Dedifferentiated amniotic fluid mesenchymal stem cell (primary cell): Measurements from ENCODE around the gene CLHC1.
"Not testable (repeated sequence)": the region's sequence is repeated elsewhere in the genome, so short reads cannot be mapped to it uniquely, and the experiment has no call there.

Source experiments
- DNase-seq: peaks from one replicate; pipeline ENCODE4 v3.0.0-alpha.2; 2016; ENCODE audit errors: extremely low spot score

CLHC1 gene

DNA sequence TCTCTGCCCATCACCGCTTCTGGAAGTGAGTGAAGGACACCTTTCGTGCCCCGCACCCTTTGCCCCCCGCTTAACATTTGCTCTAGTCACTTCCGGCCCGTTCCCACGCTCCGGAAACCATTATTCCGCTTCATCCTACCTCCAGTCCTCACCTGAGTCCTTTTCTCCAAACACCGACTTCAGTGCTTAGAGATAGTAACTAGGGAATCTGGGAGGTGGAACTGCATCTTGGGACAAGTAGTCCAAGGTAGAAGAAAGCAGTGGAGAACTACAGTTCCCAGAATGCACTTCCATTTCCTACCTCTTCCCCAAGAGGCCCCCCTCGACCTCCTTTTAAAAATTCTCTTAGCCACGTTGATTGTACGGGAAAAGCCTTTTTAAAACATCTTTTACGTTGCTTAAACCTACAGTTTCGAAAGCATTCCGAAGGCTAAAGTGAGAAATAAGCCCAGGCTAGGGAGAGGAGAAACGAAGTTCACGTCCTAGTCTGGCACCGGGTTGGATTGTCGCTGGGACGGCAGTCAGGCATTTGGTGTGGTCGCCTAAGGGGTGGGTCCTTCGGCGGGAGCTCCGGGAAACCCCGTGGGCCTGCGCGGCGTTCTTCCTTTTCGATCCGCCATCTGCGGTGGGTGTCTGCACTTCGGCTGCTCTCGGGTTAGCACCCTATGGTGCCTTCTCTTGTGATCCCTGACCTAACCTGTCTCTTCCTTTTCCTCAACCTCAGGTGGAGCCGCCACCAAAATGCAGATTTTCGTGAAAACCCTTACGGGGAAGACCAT lies at the start of gene CLHC1, which contains the start of gene RPS27A:
Gene CLHC1 (minus strand): TSS at position 210 of the 779 bp plus-strand sequence. CDS start 9,882 bp downstream, outside the sequence.
Gene RPS27A (plus strand): TSS at position 605 of the 779 bp plus-strand sequence. CDS start 137 bp downstream, at position 742.
- peak; percentile 97 for DNase-seq

GRCh38 chr2:55280851-55281546 lies 48.9 kb upstream of the CLHC1 start:
- DNase-seq: not testable (repeated sequence)

DNA sequence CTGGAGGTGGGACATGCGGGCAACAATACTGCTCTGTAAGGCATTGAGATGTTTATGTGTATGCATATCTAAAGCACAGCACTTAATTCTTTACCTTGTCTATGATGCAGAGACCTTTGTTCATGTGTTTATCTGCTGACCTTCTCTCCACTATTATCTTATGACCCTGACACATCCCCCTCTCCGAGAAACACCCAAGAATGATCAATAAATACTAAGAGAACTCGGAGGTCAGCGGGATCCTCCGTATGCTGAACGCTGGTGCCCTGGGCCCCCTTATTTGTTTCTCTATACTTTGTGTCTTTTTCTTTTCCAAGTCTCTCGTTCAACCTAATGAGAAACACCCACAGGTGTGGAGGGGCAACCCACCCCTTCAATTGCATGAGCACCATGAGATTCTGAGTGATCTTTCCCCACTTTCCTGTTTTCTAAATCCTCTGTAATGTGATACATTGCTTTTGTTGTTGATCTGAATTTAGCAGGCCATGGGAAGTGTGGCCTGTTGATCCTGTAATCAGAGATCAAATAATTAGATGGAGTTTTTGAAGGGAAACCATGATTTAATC lies 47.8 kb upstream of the CLHC1 start:
- DNase-seq: not testable (repeated sequence)

GRCh38 chr2:55279214-55279835 lies 47.2 kb upstream of the CLHC1 start:
- DNase-seq: not testable (repeated sequence)

DNA sequence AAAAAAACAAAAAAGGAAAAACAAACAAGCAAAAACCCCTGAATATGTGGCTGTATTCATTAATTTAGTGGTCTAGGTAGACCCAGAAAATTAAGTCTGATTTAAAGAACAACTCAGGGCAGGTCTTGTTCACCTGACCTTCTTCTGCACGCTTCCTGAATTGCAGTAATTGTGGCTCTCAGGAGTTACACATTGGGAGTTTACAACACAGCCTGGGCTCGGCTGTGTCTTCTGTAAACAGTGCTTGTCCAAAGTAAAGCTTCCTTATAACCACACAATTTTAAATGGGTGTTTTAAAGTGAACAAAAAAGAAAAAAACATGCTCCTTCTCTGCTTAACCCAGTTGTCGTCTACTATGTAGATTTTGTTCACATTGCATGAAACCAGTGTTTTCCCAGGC lies 45.2 kb upstream of the CLHC1 start:
- no peak for DNase-seq

DNA sequence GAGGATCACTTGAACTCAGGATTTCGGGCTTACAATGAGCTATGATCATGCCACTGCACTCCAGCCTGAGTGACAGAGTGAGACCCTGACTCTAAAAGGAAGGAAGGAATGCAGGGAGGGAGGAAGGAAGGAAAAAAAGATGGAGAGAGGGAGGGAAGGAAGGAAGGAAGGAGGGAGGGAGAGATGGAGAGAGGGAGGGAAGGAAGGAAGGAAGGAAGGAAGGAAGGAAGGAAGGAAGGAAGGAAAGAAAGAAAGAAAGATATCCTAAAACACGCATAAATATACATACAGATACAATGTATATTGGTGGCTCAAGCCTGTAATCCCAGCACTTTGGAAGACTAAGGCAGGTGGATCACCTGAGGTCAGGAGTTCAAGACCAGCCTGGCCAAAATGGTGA lies 42.3 kb upstream of the CLHC1 start:
- DNase-seq: not testable (repeated sequence)

GRCh38 chr2:55269645-55269990 lies 37.5 kb upstream of the CLHC1 start:
- DNase-seq: no peak

DNA sequence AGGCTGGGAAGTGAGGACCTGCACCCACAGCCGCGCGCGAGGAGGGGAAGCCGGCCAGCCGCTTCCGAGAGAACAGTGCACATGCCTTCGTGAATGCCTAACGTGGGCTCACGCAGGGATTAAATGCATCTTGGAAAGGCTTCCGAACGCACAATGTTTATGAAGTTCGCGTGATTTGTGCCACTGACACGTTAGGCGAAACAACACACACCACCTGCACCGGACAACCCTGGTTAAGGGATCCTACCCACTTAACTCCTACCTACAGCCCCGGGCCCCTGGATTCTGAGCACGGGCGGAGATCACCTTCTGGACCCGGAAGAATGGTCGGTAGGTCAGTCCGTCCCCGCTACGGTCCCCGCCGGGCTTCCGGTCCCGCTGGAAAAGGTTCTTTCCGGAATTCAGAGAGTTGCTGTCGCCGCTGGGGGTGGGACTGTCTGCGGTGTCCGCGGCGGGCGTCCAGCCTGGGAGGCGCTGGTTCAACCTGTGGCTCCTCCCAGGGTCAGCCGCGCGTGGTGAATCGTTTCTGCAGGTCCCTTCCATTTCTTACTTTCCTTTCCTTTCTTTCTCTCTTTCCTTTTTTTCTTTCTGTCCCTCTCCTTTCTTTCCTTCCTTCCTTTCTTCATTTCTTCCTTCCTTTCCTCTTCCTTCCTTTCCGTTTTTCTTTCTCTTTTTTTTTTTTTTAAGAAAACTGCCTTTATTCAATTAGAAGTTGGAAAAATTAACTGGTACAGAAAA lies 37.0 kb upstream of the CLHC1 start, which contains the start of gene MTIF2:
Gene MTIF2 (minus strand): TSS at position 325 of the 738 bp plus-strand sequence. CDS start 5,373 bp downstream, outside the sequence.
- DNase-seq: peak; percentile 88

DNA sequence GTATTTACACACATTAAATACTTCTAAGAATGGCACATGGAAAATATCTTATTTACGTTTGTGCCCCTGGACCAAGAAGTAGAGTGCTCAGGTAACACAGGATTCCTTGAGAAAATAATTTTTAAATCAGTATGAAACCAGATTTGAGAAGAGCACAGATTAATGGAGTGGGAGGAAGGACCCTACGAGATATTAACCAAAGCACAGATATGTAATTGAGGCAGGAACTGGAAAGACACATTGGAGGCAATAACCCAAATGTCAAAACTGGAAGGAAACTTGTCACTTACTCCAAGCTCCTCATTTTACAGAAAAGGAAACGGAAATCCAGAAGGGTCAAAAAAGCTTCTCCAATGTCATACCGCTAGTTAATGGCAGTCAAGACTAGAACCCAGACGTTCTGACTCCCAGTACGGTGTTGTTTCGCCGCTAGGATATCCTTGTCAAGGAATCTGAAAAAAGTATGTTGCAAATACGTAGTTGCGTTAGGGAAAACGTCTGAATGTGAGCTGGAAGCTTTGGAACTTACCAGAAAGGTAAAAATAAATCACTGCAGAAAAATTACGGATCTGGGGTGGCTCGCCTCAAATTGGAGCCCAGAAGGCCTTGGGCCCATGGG lies 36.3 kb upstream of the CLHC1 start:
- DNase-seq: no peak

DNA sequence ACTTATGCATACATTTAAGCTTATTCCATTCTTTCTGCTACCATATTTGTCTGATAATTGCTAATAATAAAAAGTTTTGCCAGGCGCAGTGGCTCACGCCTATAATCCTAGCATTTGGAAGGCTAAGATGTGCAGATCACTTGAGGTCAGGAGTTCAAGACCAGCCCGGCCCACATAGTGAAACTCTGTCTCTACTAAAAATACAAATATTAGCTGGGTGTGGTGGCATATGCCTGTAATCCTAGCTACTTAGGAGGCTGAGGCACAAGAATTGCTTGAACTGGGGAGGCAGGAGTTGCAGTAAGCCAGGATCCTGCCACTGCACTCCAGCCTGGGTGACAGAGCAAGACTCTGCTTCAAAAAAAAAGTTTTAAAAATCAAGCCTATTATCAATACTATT lies 27.5 kb upstream of the CLHC1 start:
- DNase-seq: not testable (repeated sequence)

- no peak for DNase-seq
Observed at GRCh38 chr2:55252832-55253231, 20.7 kb upstream of the CLHC1 start.

- DNase-seq: no peak
Observed at GRCh38 chr2:55247025-55247424, 14.9 kb upstream of the CLHC1 start.

DNA sequence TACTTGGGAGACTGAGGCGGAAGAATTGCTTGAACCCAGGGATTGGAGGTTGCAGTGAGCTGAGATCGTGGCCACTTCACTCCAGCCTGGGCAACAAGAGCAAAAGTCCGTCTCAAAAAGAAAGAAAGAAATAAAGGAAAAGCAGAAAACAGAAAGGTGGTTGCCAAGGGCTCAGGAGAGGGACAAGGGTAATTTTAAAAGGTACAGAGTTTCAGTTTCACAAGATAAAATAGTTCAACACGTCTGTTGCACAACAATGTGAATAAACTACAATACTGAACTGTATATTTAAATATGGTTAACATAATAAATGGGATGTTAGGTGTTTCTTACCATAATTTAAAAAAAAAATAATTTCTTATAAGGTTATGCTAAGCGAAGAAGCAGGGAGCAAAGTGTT lies 13.3 kb upstream of the CLHC1 start:
- no peak for DNase-seq

DNA sequence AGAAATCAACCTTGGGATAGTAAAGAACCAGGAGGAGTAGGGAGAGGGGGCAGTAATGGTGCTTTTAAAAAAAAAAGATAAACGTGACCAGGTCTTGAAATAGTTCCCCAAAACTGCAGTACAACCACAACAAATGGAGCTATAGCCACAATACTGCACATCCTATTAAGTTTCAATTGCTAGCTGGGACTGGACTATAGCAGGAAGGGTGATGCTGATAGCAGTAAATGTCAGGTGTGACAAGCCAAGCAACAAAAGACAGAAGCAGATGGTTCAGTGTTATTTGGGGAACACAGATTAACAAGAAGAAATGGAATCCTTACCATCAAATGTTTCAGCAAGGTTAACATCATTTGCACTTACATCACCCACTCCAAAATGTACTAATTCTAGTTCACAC lies 10.5 kb upstream of the CLHC1 start:
- DNase-seq: no peak

DNA sequence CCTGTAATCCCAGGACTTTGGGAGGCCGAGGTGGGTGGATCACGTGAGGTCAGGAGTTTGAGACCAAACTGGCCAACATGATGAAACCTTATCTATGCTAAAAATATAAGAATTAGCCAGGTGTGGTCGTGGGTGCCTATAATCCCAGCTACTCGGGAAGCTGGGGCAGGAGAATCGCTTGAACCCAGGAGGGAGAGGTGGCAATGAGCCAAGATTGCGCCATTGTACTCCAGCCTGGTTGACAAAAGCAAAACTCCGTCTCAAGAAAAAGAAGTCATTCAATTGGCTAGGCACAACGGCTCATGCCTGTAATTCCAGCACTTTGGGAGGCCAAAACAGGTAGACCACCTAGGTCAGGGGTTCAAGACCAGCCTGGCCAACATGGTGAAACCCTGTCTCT lies 9.5 kb upstream of the CLHC1 start:
- not testable (repeated sequence) for DNase-seq

GRCh38 chr2:55239656-55240222 lies 7.6 kb upstream of the CLHC1 start:
- no peak for DNase-seq

DNA sequence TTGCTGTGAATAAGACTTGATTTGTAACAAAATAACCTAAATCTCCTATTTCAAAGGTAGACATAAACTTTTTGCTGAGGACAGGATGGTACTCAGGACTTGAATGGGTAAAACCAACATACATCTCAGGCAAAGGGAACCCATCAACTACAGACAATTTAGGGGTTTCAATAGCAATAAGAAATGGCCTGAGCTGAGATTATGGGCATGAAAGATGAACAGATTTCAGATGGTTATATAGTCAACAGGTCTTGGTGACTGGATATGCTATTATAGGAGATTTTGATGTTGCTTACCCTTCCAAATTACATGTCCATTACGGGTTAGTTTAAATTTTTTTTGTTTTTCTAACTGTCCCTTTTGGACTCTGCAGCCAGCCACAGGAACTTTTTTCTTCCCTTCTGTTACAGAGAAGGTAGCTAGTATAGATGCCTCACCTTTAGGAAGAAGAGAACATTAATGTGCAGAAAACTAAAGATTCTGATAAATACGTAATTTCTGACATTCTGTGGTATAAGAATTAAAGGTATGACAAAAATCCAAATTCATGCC lies 5.0 kb upstream of the CLHC1 start:
- DNase-seq: no peak

DNA sequence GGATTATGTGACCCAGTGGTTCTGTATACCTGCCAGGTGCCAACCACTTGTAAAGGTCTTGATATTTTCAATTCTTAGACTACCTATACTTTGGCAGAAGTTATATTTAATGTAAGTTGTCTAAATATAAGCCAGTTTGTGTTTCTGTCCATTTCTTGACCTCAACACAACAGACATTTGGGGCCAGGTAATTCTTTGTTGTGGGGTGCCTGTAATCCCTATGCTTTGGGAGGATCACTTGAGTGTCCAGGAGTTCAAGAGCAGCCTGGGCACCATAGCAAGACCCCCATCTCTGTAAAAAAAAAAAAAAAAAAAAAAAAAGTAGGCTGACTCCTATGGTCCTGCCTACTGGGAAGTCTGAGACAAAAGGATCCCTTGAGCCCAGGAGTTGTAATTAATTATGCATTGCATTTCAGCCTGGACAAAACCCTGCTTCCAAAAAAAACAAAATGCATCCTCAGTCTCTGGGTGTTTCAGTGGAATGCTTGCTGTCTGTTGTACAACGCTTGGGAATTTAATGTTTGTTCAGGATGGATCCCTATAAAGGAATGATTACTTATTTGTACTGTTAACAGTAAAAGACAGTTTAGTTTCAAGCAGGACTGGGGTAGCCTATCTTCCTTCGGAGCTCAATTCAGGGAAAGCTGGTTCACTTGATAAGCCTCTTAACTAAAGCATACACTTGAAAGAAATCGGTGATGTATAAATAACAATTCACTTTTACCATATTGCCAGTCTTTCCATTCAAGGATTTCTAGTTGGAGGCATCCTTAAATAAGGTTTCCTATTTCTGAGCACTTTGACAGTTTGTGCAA lies 3.8 kb upstream of the CLHC1 start:
- DNase-seq: no peak

DNA sequence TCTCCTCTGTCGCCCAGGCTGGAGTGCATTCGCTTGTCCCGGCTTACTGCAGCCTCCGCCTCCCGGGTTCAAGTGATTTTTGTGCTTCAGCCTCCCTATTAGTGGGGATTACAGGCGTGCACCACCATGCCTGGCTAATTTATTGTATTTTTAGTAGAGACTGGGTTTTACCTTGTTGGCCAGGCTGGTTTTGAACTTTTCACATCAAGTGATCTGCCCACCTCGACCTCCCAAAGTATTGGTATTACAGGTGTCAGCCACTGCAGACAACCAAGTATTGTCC lies 1.5 kb upstream of the CLHC1 start:
- DNase-seq: no peak
